Activated naive CD8-positive, alpha-beta T cell treated with anti-CD3 and anti-CD28 coated beads, Interleukin-2, amount 50 U/mL, for 16 hours (primary cell): ENCODE measurements around the gene TRPC5OS.

Source experiments
- DNase-seq: peaks from one replicate; pipeline ENCODE4 v3.0.0-alpha.2; 2020; ENCODE audit warnings: low read depth, low spot score

The TRPC5OS gene

DNA sequence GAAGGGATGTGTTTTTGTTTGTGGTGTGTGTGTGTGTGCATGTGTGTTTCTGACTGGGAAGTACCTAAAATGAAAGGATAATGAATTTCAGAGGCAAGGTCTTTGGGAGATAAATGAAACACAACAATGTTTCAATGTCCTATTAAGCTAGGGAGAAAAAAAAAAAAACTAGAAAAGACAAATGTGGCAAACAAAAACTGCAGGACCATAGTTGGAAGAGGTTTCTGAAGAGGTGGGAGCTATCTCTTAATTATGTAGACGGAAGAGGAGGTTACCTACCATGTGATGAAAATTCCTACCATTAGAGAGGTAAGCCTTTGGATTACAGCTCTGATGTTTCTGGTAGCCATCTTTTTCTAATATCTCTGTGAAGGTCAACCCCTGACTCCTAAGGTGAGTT is at the start of gene TRPC5OS:
TSS of gene TRPC5OS (plus strand) at position 301 of the 400 bp plus-strand sequence. CDS start 25,669 bp downstream, outside the sequence.
- no peak for DNase-seq

DNA sequence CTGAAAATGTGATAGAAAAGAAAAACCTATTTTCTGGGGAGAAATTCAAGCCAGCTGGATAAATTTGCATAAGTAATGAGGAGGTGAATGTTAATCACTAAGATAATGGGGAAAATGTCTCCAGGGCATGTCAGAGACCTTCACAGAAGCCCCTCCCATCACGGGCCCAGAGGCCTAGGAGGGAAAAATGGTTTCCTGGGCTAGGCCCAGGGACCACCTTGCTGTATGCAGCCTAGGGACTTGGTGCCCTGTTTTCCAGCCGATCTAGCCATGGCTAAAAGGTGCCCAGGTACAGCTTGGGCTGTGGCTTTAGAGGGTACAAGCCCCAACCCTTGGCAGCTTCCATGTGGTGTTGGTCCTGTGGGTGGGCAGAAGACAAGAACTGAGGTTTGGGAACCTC is 46.6 kb upstream of the TRPC5OS start:
- DNase-seq = no peak

DNA sequence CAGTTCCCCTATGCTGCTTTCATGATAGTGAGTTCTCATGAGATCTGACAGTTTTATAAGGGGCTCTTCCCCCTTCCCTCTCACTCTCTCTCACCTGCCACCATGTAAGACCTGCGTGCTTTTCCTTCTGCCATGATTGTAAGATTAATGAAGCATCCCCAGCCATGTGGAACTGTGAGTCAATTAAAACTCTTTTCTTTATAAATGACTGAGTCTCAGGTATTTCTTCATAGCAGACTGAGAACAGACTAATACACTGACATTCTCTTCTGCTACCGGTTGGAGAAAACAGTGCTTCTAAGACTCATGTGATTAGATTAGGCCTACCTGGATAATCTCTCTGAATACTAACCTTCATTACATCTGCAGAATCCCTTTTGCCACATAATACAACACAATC is 45.4 kb upstream of the TRPC5OS start:
- no peak for DNase-seq

DNA sequence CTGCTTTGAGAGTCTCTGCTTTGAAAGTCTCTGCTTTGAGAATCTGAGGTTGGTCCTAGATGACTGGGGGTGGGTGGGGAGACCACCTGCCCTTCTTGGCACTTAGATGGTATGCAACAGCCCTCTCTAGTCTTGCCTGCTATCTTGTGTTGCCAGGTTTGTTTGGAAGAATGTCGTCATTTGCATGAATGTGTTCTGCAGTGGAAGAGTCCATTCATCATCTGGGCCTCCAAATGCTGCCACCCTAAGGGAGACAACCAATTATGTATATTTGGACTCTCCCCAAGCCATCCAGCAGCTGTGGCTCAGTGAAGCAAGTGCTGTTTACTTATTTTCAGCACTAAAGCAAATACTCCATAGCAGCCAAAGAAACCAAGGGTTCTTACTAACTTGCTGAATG is 44.6 kb upstream of the TRPC5OS start:
- no peak for DNase-seq

DNA sequence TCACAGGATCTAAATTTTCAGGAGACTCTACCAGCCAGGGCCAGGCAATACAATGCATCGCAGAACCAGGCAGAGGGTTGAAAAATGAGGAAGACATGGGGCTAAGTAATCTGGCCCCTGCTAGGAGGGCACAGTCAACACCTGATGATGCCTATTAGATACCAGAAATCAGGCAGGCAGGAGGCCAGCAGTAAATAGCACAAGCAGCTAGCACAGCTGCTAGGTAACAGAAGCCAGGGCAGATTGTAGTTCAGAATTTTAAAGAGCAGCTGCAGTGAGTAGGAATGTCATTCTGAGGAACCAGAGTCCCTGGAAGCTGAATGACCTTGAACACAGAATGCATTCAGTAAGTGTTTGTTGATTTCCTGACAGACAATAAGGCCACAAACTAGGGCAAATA is 38.8 kb upstream of the TRPC5OS start:
- no peak for DNase-seq

- no peak for DNase-seq
Observed at GRCh38 chrX:111847491-111848133, 28.4 kb upstream of the TRPC5OS start.

GRCh38 chrX:111848541-111848940 is 27.4 kb upstream of the TRPC5OS start:
- no peak for DNase-seq

DNA sequence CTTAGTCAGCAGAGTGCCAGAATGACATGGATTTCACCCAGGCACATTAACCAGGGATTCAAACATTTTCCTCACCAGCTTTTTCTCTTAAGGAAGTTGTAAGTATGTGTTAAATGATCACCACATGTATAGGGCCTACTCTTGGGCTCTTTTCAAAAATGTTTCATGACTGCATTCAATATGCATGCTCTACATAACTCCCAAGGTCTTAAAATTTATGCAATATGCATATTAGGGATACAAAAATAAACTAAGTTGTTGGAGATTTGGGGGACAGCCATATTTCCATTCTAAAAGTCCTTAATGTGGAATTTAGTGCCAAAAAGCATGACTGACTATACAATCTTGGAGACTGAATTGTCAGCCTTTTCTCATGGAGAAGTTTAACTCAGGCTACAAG is 25.0 kb upstream of the TRPC5OS start:
- DNase-seq = no peak

- no peak for DNase-seq
Observed at GRCh38 chrX:111854556-111855490, 21.2 kb upstream of the TRPC5OS start.

DNA sequence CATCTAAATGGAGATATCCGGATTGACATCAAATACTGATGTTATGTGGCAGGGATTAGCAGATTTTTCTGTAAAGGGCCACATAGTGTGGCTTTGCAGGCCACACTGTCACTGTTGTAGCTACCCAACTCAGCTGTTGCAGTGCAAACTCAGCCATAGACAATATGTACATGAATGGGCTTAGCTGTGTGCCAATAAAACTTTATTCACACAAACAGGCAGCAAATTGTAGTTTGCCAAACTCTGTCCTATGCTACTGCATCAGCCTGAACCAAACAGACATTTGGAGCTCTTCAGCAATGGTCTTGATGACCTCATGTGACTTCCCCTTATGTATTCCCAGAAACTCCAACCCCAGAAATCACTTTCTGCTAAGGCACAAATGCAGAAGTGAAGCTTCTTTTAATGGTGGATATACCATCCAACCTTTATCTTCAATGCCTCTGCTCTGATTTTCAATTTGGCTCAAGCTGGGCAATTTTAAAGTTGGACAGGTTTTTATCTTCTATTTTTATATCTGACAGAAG is 18.4 kb upstream of the TRPC5OS start:
- DNase-seq = no peak

DNA sequence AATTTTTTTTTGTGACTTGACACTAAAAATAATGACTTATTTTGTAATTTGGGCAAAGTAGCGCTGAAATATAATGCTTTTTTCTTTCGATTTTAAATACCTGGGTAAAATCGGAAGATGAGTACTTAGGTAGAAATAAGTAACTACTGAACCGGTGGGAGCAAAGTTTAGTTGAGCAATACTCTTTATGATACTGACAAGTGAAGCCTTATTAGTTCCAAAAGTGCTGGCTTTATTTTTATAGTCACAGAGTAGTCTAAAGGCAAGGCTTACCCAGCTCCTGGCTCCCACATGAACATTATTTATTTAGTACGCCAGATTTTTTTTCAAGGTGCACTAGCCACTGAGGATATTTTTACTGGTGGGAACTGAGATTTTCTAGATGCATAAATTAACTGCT is 14.4 kb upstream of the TRPC5OS start:
- DNase-seq = no peak

- DNase-seq = no peak
Observed at GRCh38 chrX:111867236-111867635, 8.7 kb upstream of the TRPC5OS start.

GRCh38 chrX:111868726-111869638 is 7.0 kb upstream of the TRPC5OS start:
- no peak for DNase-seq

DNA sequence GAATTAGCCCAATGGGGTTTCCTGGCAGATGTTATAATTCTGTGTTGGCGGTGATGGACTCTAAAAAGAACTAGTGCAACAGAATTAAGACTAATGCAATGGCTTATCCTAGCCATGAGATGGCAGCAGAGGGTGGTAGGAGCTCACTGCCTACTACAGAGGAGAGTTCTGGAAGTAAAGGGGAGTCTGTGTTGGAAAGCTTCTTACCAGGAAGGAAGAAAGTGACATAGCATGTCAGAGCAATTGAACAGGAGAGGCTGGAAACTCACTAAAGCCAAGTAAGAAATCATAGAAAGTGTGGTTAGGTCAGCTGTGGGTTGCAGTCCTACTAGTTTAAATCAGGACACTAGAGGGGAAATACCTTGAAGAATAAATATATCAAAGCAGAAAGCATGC is 6.3 kb upstream of the TRPC5OS start:
- no peak for DNase-seq

- no peak for DNase-seq
Observed at GRCh38 chrX:111874241-111874640, 1.7 kb upstream of the TRPC5OS start.

- DNase-seq = no peak
Observed at GRCh38 chrX:111876646-111877045, 665 bp downstream of the TRPC5OS start.

DNA sequence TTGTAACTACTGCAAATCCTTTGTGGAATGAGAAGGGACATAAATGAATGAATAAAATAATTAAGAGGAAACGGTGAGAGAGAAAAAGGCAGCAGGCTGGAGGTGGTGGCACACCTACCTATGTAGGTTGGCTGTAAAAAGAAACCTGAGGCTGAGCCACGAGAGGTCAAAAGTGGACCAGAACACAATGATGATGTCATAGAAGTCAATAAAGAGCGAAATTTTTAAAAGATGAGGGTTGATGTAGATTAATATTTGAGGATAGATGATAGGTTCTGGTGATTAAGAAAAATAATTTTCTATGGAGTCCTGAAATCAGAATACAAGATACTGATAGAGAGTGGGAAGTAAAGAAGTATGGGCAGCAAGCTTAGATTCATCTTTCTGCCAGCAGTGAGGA is 1.7 kb downstream of the TRPC5OS start:
- no peak for DNase-seq

GRCh38 chrX:111880735-111881134 is 4.8 kb downstream of the TRPC5OS start:
- DNase-seq = no peak

- DNase-seq = no peak
Observed at GRCh38 chrX:111881715-111882114, 5.7 kb downstream of the TRPC5OS start.

- no peak for DNase-seq
Observed at GRCh38 chrX:111886678-111887077, 10.7 kb downstream of the TRPC5OS start.

DNA sequence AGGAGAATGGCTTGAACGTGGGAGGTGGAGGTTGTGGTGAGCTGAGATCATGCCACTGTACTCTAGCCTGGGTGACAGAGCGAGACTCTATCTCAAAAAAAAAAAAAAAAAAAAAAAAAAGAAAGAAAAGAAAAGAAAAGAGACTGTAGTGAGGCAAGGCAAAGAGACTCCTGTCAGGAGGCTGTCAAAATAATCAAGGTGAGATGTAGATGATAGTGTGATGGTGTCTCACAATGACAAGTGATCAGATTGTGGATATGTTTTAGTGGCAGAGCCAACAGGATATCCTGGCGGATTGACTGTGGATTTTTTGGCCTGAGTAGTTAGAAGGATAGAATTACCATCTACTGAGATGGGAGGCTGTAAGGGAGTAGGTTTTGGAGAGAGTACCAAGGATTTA is 12.6 kb downstream of the TRPC5OS start:
- no peak for DNase-seq

DNA sequence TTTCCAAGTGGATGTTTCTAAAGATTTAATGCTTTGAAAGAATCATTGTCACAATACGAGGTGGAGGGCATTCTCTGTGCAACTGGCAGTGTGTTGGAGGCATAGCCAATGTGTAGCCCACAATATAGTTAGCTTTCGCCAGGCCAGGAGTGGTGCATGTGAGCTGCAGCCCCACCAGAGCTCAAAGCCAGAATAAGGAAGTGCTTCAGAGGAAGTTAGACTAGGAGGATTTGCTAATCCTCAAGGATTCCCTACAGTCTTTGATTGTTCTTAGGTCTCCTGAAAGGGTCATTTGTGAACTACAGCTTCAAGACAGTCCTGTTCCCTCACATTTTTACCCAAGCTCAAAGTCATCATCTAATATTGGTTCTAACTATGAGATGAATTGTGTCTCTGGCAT is 16.4 kb downstream of the TRPC5OS start:
- DNase-seq = no peak
